ENCODE data around the gene SNN. TPM values are rescaled to one million over a fixed set of nuclear protein-coding genes. Genes with fewer than 3 reads are reported as not detected.

Gene SNN
- total and polyA plus RNA-seq, 4 donors = 9.4 to 29.0 (median 18.9) TPM

DNA sequence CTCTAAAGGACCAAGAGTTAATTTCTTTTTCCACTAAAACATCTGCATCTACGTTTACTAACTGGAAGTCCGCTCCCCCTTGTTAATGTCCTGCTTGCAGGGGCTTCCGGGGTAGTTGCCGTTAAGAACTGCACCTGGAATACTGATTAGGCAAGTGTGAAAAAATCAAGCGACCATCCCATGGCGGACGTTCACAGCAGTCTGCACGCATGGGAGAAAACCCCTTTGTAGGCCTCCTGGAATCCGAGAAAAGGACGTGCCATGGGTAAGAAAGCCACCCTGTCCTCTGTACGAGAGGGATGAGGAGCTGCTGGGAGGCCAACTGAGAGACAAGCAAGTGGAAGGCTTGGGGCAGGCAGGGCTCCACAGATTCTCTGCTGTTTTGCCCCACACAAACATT is 14.9 kb downstream of the SNN start:
- H3K4me3 ChIP-seq = no peak overlapping the region
- no peaks in the 10 kb centered on the region for H3K27me3 ChIP-seq (ENCODE audit: control insufficient read depth in 3 of 3, insufficient read depth in 3 of 3, low read length in 2 of 3)
- peaks cover 26 to 53% (median 37%) of the 10 kb centered on the region in 4 donors for H3K36me3 ChIP-seq (ENCODE audit: control insufficient read depth in 4 of 4, insufficient read depth in 4 of 4, low read length in 4 of 4)
- no peak for ATAC-seq (ENCODE audit: insufficient read depth, low FRiP score)
- peak overlapping the region in 1 of 2 donors; percentile 21 for H3K27ac ChIP-seq (ENCODE audit: low read depth in 1 of 2, low read length in 1 of 2)
- H3K9ac ChIP-seq (ENCODE audit: insufficient read depth in 1 of 2, low read length in 2 of 2) = no peak overlapping the region
- no peaks in the 10 kb centered on the region for H3K9me3 ChIP-seq (ENCODE audit: control insufficient read depth in 4 of 4, insufficient read depth in 3 of 4, low read length in 3 of 4)
- DNase-seq = no peak
- peaks cover 0 to 8% (median 7%) of the 10 kb centered on the region in 5 donors for H3K4me1 ChIP-seq (ENCODE audit: control insufficient read depth in 5 of 5, insufficient read depth in 5 of 5, low read length in 5 of 5)
- 92% methylated on average over 11 of the region's 11 CpGs for WGBS, 2 donors
- TF ChIP-seq, protein P1, sequence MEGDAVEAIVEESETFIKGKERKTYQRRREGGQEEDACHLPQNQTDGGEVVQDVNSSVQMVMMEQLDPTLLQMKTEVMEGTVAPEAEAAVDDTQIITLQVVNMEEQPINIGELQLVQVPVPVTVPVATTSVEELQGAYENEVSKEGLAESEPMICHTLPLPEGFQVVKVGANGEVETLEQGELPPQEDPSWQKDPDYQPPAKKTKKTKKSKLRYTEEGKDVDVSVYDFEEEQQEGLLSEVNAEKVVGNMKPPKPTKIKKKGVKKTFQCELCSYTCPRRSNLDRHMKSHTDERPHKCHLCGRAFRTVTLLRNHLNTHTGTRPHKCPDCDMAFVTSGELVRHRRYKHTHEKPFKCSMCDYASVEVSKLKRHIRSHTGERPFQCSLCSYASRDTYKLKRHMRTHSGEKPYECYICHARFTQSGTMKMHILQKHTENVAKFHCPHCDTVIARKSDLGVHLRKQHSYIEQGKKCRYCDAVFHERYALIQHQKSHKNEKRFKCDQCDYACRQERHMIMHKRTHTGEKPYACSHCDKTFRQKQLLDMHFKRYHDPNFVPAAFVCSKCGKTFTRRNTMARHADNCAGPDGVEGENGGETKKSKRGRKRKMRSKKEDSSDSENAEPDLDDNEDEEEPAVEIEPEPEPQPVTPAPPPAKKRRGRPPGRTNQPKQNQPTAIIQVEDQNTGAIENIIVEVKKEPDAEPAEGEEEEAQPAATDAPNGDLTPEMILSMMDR (IDR thresholded peaks at IDR 0.05; ENCODE audit: control extremely low read depth, extremely low read depth) = no peak

DNA sequence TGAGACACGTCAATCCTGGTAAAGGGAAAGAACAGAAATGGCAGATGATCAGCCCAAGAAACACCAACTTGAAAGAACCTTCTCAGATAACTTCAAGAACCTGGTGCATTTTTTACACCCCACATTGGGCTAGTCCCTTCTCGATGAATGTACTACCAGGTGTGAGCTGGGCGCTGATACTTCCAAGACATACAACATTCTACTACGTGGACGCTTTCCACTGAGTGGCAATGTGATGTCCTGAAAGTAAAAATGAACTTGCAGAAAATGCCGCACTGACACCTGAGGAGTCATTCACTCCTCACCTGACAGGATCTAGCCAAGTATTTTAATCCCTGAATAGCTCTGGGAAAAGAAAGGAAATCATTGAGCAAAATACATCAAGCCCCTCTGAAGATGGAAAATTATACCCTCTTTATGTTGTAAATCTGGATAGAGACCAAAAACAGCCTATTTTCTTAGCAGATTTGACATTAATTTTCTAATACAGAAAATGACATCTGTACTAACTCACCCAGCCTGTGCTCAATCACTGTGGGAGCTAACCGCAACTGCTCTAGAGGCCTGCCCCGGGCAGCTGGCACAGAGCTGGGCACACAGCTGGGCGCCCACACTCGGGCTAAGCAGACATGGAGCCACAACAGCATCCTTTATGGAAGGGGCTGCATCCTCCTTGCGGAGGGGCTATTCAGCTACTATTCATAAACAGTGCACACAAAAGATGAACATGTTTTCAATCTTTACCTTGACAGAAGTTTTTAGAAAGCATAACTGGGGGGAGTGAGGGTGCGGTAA is 16.2 kb downstream of the SNN start:
- TF ChIP-seq, protein P1 (IDR thresholded peaks at IDR 0.05; ENCODE audit: control extremely low read depth, extremely low read depth) = no peak
- Histone ChIP-seq H3K4me1 (ENCODE audit: control insufficient read depth in 5 of 5, insufficient read depth in 5 of 5, low read length in 5 of 5) (peaks cover 5 to 11% (median 7%) of the 10 kb centered on the region in 5 donors), H3K9me3 (ENCODE audit: control insufficient read depth in 4 of 4, insufficient read depth in 3 of 4, low read length in 3 of 4) (no peaks in the 10 kb centered on the region), H3K4me3 (no peak overlapping the region), H3K9ac (ENCODE audit: insufficient read depth in 1 of 2, low read length in 2 of 2) (no peak overlapping the region), H3K36me3 (ENCODE audit: control insufficient read depth in 4 of 4, insufficient read depth in 4 of 4, low read length in 4 of 4) (peaks cover 20 to 46% (median 30%) of the 10 kb centered on the region in 4 donors), H3K27ac (ENCODE audit: low read depth in 1 of 2, low read length in 1 of 2) (no peak overlapping the region), H3K27me3 (ENCODE audit: control insufficient read depth in 3 of 3, insufficient read depth in 3 of 3, low read length in 2 of 3) (no peaks in the 10 kb centered on the region)
- no peak for ATAC-seq (ENCODE audit: insufficient read depth, low FRiP score)
- WGBS, 2 donors = 96 to 98% methylated on average over 12 of the region's 12 CpGs
- no peak for DNase-seq

DNA sequence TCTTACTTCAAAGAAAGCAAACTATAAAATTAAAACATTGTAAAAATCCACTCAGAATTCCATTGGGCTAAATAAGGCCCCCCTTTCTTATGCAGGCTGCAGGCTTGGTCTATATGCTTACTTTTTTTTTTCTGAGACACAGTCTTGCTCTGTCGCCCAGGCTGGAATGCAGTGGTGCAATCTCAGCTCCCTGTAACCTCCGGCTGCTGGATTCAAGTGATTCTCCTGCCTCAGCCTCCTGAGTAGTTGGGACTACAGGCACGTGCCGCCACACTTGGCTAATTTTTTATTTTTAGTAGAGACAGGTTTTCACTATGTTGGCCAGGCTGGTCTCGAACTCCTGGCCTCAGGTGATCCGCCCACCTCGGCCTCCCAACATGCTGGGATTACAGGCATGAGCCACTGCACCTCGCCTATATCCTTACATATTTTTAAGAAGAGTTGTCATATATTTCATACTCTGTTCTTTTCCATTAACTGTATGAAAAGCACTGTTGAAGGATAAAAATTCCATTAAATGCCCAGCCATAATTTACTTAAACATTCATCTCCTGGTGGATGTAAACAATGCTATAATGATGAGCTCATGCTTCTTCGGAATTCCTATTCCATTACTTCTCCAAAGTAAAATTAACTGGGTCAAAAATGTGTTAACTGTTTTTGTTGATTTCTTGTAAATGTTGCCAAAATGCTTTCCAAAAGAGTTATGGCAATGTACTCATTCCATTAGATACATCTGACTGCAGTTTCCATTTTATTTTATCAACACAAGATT is 17.8 kb downstream of the SNN start:
- Histone ChIP-seq H3K9ac (ENCODE audit: insufficient read depth in 1 of 2, low read length in 2 of 2) (no peak overlapping the region), H3K4me1 (ENCODE audit: control insufficient read depth in 5 of 5, insufficient read depth in 5 of 5, low read length in 5 of 5) (peaks cover 8 to 14% (median 13%) of the 10 kb centered on the region in 5 donors), H3K9me3 (ENCODE audit: control insufficient read depth in 4 of 4, insufficient read depth in 3 of 4, low read length in 3 of 4) (no peaks in the 10 kb centered on the region), H3K4me3 (no peak overlapping the region), H3K27ac (ENCODE audit: low read depth in 1 of 2, low read length in 1 of 2) (no peak overlapping the region), H3K36me3 (ENCODE audit: control insufficient read depth in 4 of 4, insufficient read depth in 4 of 4, low read length in 4 of 4) (peaks cover 19 to 42% (median 28%) of the 10 kb centered on the region in 4 donors), H3K27me3 (ENCODE audit: control insufficient read depth in 3 of 3, insufficient read depth in 3 of 3, low read length in 2 of 3) (no peaks in the 10 kb centered on the region)
- WGBS, 2 donors = 85 to 87% methylated on average over 9 of the region's 9 CpGs
- TF ChIP-seq, protein P1 (IDR thresholded peaks at IDR 0.05; ENCODE audit: control extremely low read depth, extremely low read depth) = no peak
- DNase-seq (peak in 1 of 3 donors; percentile 19), ATAC-seq (ENCODE audit: insufficient read depth, low FRiP score) (no peak)

Measured in lung (tissue), 12 donors.